ENCODE data around the gene SUPV3L1. TPM values are rescaled to one million over a fixed set of nuclear protein-coding genes. Genes with fewer than 3 reads are reported as not detected.

SUPV3L1 gene
- total and polyA plus RNA-seq, 4 donors = 14.1 to 21.7 (median 17.5) TPM

GRCh38 chr10:69246581-69247312, 66.7 kb downstream of the SUPV3L1 start:
- H3K9ac ChIP-seq (ENCODE audit: low read depth in 1 of 2, low read length in 2 of 2) = no peak overlapping the region
- H3K9me3 ChIP-seq (ENCODE audit: control insufficient read depth in 4 of 4, low read length in 3 of 4) = no peaks in the 10 kb centered on the region
- DNase-seq (ENCODE audit: low spot score) = no peak
- H3K4me3 ChIP-seq (ENCODE audit: low read depth in 1 of 3, low read length in 3 of 3) = no peak overlapping the region
- 90% methylated on average over 14 of the region's 14 CpGs for WGBS
- no peaks in the 10 kb centered on the region for H3K27me3 ChIP-seq (ENCODE audit: control insufficient read depth in 4 of 4, insufficient read depth in 4 of 4, low read length in 3 of 4)
- no peaks in the 10 kb centered on the region for H3K4me1 ChIP-seq (ENCODE audit: control insufficient read depth in 4 of 4, insufficient read depth in 4 of 4, low read length in 3 of 4)
- H3K27ac ChIP-seq (ENCODE audit: low read depth in 1 of 2, low read length in 2 of 2) = no peak overlapping the region
- TF ChIP-seq, protein P1, sequence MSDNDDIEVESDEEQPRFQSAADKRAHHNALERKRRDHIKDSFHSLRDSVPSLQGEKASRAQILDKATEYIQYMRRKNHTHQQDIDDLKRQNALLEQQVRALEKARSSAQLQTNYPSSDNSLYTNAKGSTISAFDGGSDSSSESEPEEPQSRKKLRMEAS (IDR thresholded peaks at IDR 0.05) = no peak
- TF ChIP-seq SP1 (IDR thresholded peaks at IDR 0.05) = no peak
- no peak for TF ChIP-seq RXRA (IDR thresholded peaks at IDR 0.05)
- no peak for TF ChIP-seq FOXA1 (IDR thresholded peaks at IDR 0.05)
- TF ChIP-seq REST (IDR thresholded peaks at IDR 0.05) = no peak
- no peak for TF ChIP-seq TAF1 (conservative IDR thresholded peaks at IDR 0.05)
- no peak for TF ChIP-seq GABPA (IDR thresholded peaks at IDR 0.05 in 1 of 2, conservative IDR thresholded peaks at IDR 0.05 in 1 of 2)
- TF ChIP-seq CTCF (IDR thresholded peaks at IDR 0.05; ENCODE audit: low read depth, low read length, missing input control) = no peak
- no peak for TF ChIP-seq JUND (IDR thresholded peaks at IDR 0.05)
- no peak for TF ChIP-seq HNF4A (conservative IDR thresholded peaks at IDR 0.05)
- no peak for TF ChIP-seq YY1 (IDR thresholded peaks at IDR 0.05)
- TF ChIP-seq, protein P2, sequence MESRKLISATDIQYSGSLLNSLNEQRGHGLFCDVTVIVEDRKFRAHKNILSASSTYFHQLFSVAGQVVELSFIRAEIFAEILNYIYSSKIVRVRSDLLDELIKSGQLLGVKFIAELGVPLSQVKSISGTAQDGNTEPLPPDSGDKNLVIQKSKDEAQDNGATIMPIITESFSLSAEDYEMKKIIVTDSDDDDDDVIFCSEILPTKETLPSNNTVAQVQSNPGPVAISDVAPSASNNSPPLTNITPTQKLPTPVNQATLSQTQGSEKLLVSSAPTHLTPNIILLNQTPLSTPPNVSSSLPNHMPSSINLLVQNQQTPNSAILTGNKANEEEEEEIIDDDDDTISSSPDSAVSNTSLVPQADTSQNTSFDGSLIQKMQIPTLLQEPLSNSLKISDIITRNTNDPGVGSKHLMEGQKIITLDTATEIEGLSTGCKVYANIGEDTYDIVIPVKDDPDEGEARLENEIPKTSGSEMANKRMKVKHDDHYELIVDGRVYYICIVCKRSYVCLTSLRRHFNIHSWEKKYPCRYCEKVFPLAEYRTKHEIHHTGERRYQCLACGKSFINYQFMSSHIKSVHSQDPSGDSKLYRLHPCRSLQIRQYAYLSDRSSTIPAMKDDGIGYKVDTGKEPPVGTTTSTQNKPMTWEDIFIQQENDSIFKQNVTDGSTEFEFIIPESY (IDR thresholded peaks at IDR 0.05) = no peak
- TF ChIP-seq, protein P3, sequence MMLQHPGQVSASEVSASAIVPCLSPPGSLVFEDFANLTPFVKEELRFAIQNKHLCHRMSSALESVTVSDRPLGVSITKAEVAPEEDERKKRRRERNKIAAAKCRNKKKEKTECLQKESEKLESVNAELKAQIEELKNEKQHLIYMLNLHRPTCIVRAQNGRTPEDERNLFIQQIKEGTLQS (IDR thresholded peaks at IDR 0.05) = no peak
- TF ChIP-seq HNF4G (IDR thresholded peaks at IDR 0.05) = no peak
- no peak for TF ChIP-seq NR2F2 (IDR thresholded peaks at IDR 0.05)
- no peak for TF ChIP-seq FOXA2 (IDR thresholded peaks at IDR 0.05)
- TF ChIP-seq RAD21 (IDR thresholded peaks at IDR 0.05) = no peak
- no peak for TF ChIP-seq EGR1 (IDR thresholded peaks at IDR 0.05; ENCODE audit: low read depth in 2 of 2)
- no peaks in the 10 kb centered on the region for H3K36me3 ChIP-seq (ENCODE audit: control insufficient read depth in 4 of 4, insufficient read depth in 3 of 4, low read depth in 1 of 4, low read length in 3 of 4)
